Neural cell (in vitro differentiated cells): ENCODE results near the gene CPE. TPM values are rescaled to one million over a fixed set of nuclear protein-coding genes. Genes with fewer than 3 reads are reported as not detected.

Experiments
- H2AFZ ChIP-seq: fragments of 200-600, 300-800 bp; sonication (generic), shearing (Covaris generic); 2 replicates; pipeline ENCODE4 v1.6.0; 2014; ENCODE audit warnings: low read depth, mild to moderate bottlenecking, antibody characterized with exemption, low read length, moderate library complexity
- H3F3A ChIP-seq: fragments of 200-600 bp; shearing (Covaris generic); 2 replicates; pipeline ENCODE4 v1.6.1; 2016; ENCODE audit warnings: mild to moderate bottlenecking, moderate library complexity, mixed read lengths, antibody characterized with exemption, low read length; ENCODE audit not compliant: insufficient read depth, poor library complexity, severe bottlenecking
- H3K27ac ChIP-seq: fragments of 200-600, 300-800 bp; sonication (generic), shearing (Covaris generic); 2 replicates; pipeline ENCODE4 v1.5.1; 2014; ENCODE audit warnings: mild to moderate bottlenecking, low read length, moderate library complexity
- H3K27me3 ChIP-seq: fragments of 300-800, 200-600 bp; sonication (generic), shearing (Covaris generic); 2 replicates; pipeline ENCODE4 v1.6.0; 2014; ENCODE audit warnings: mild to moderate bottlenecking, low read depth, low read length, moderate library complexity; ENCODE audit not compliant: insufficient read depth
- H3K36me3 ChIP-seq: fragments of 300-800, 200-600 bp; sonication (generic), shearing (Covaris generic); 2 replicates; pipeline ENCODE4 v1.5.1; 2014; ENCODE audit warnings: mild to moderate bottlenecking, antibody characterized with exemption, low read length, moderate library complexity; ENCODE audit not compliant: insufficient read depth
- H3K4me2 ChIP-seq: fragments of 300-800, 200-600 bp; sonication (generic), shearing (Covaris generic); 2 replicates; pipeline ENCODE4 v1.6.0; 2014; ENCODE audit warnings: mild to moderate bottlenecking, low read length
- H3K4me3 ChIP-seq: fragments of 300-800, 200-600 bp; sonication (generic), shearing (Covaris generic); 2 replicates; pipeline ENCODE4 v1.5.1; 2014; ENCODE audit warnings: mild to moderate bottlenecking, low read length, moderate library complexity
- H3K79me2 ChIP-seq: fragments of 200-600 bp; shearing (Covaris generic); replicated peaks from 2 replicates; pipeline ENCODE4 v1.6.0; 2014; ENCODE audit warnings: mild to moderate bottlenecking, low read length, moderate library complexity; ENCODE audit not compliant: insufficient read depth
- H3K9ac ChIP-seq: fragments of 300-800, 200-600 bp; sonication (generic), shearing (Covaris generic); 2 replicates; pipeline ENCODE4 v1.6.1; 2016; ENCODE audit warnings: mild to moderate bottlenecking, low read length, mixed read lengths
- H3K9me2 ChIP-seq: fragments of 200-600 bp; shearing (Covaris generic); 2 replicates; pipeline ENCODE4 v1.6.1; 2016; ENCODE audit warnings: mild to moderate bottlenecking, low read length, mixed read lengths; ENCODE audit not compliant: insufficient read depth
- H3K9me3 ChIP-seq: fragments of 200-600, 300-800 bp; sonication (generic), shearing (Covaris generic); 2 replicates; pipeline ENCODE4 v1.6.1; 2016; ENCODE audit warnings: mild to moderate bottlenecking, mixed run types, low read length, moderate library complexity, mixed read lengths
- H4K20me1 ChIP-seq: fragments of 200-600 bp; shearing (Covaris generic); 2 replicates; pipeline ENCODE4 v1.6.1; 2016; ENCODE audit warnings: mild to moderate bottlenecking, mixed run types; ENCODE audit not compliant: insufficient read depth
- EP300 ChIP-seq: fragments of 450-650 bp; conservative IDR thresholded peaks from 2 replicates; pipeline ENCODE4 v1.6.1; 2014; ENCODE audit warnings: antibody characterized with exemption, mild to moderate bottlenecking, moderate library complexity; ENCODE audit not compliant: poor library complexity, severe bottlenecking
- EZH2 ChIP-seq: fragments of 200-600, 300-800 bp; shearing (Covaris generic), sonication (generic); IDR thresholded peaks from 2 replicates; pipeline ENCODE4 v1.6.1; 2014; ENCODE audit warnings: antibody characterized with exemption, low read length, borderline replicate concordance, mild to moderate bottlenecking; ENCODE audit not compliant: insufficient read depth, poor library complexity, severe bottlenecking
- MXI1 ChIP-seq: fragments of 450-650 bp; conservative IDR thresholded peaks from 2 replicates; pipeline ENCODE4 v1.6.1; 2014; ENCODE audit warnings: antibody characterized with exemption, mild to moderate bottlenecking; ENCODE audit not compliant: poor library complexity, severe bottlenecking
- POLR2AphosphoS5 ChIP-seq: IDR thresholded peaks from 2 replicates; pipeline ENCODE4 v1.6.1; 2012
- RAD21 ChIP-seq: fragments of 450-650 bp; conservative IDR thresholded peaks from 2 replicates; pipeline ENCODE4 v1.6.1; 2014; ENCODE audit warnings: antibody characterized with exemption, mild to moderate bottlenecking, moderate library complexity
- SMC3 ChIP-seq: fragments of 450-650 bp; conservative IDR thresholded peaks from 2 replicates; pipeline ENCODE4 v1.6.1; 2014; ENCODE audit warnings: antibody characterized with exemption, mild to moderate bottlenecking, moderate library complexity; ENCODE audit not compliant: poor library complexity
- TAF1 ChIP-seq: IDR thresholded peaks from 2 replicates; pipeline ENCODE4 v1.6.1; 2012; ENCODE audit warnings: low read depth
- polyA plus RNA-seq: library from polyadenylated mRNA; depleted of rRNA; stranded (reverse); fragments of >200 nt; gene quantifications from 2 replicates; pipeline ENCODE4 v1.2.3, GENCODE V29; 2014
- TF ChIP-seq, protein P1 (sequence below): fragments of 450-650 bp; IDR thresholded peaks from 2 replicates; pipeline ENCODE4 v1.5.1; 2014; ENCODE audit warnings: antibody characterized with exemption, mild to moderate bottlenecking, moderate library complexity; ENCODE audit not compliant: poor library complexity, severe bottlenecking
- TF ChIP-seq, protein P2 (sequence below): IDR thresholded peaks from 2 replicates; pipeline ENCODE4 v1.6.1; 2012; ENCODE audit warnings: borderline replicate concordance

CPE gene
- polyA plus RNA-seq, 1 donor from 2014 or later: 678 TPM

DNA sequence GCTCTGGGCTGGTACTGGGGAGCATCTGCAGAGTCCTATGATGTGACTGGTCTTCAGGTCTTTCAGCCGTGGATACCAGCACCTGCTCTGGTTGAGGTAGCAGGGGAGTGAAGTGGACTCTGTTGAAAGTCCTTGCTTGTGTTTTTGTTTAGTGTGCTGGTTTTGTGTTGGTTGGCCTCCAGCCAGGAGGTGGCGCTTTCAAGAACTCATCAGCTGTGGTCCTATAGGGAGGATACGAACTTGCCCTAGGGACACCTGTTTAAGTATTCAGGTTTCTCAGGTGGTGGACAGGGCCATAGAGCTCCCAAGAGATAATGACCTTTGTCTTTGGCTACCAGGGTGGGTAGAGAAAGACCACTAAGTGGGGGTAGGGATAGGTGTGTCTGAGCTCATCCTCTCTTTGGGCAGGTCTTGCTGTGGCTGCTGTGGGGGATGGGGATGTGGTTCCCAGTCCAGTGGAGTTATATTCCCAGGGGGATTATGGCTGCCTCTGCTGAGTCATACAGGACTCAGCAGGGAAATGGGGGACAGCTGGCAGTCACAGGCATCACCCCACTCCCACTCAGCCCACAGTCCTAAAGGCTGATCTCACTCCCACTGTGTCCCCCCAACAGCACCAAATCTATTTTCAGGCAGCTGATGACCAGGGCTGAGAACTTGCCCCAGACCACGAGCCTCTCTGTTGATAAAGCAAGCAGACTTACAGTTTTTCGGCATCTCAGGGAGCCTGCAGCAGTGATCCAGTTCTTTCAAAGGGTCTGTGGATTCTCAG is 27.3 kb upstream of the CPE start (continued):
- TF ChIP-seq MXI1: no peak

DNA sequence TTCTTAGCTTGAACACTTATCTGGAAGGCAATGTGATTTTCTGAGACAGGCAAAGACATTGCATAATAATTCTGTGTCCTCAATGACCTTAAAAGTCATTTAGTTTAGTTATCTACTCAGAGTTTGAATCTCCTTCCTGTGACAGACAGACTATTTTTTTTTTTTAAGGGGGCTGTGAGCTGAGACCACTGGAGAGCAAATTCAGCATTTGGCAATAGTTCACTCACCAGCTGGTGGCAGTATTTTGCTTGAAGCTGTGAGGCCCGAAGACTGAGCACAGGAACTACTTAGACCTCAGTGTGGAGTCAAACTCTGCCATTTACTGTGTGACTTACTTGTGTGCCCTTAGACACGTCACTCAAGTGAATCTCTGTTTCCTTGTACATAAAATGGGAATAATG is 22.9 kb upstream of the CPE start:
- Histone ChIP-seq H3K9me3 (no peaks in the 10 kb centered on the region), H3K36me3 (no peaks in the 10 kb centered on the region), H3F3A (no peaks in the 10 kb centered on the region), H3K79me2 (no peaks in the 10 kb centered on the region), H2AFZ (no peak overlapping the region), H3K9me2 (no peaks in the 10 kb centered on the region), H3K4me2 (no peak overlapping the region), H3K9ac (no peak overlapping the region), H4K20me1 (no peaks in the 10 kb centered on the region), H3K27me3 (no peaks in the 10 kb centered on the region), H3K4me3 (no peak overlapping the region), H3K27ac (no peak overlapping the region)
- TF ChIP-seq EP300 (no peak), RAD21 (peak; percentile 61), SMC3 (peak; percentile 68), POLR2AphosphoS5 (no peak), EZH2 (no peak)
- TF ChIP-seq, protein P1, sequence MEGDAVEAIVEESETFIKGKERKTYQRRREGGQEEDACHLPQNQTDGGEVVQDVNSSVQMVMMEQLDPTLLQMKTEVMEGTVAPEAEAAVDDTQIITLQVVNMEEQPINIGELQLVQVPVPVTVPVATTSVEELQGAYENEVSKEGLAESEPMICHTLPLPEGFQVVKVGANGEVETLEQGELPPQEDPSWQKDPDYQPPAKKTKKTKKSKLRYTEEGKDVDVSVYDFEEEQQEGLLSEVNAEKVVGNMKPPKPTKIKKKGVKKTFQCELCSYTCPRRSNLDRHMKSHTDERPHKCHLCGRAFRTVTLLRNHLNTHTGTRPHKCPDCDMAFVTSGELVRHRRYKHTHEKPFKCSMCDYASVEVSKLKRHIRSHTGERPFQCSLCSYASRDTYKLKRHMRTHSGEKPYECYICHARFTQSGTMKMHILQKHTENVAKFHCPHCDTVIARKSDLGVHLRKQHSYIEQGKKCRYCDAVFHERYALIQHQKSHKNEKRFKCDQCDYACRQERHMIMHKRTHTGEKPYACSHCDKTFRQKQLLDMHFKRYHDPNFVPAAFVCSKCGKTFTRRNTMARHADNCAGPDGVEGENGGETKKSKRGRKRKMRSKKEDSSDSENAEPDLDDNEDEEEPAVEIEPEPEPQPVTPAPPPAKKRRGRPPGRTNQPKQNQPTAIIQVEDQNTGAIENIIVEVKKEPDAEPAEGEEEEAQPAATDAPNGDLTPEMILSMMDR: peak; percentile 59
- TF ChIP-seq, protein P2, sequence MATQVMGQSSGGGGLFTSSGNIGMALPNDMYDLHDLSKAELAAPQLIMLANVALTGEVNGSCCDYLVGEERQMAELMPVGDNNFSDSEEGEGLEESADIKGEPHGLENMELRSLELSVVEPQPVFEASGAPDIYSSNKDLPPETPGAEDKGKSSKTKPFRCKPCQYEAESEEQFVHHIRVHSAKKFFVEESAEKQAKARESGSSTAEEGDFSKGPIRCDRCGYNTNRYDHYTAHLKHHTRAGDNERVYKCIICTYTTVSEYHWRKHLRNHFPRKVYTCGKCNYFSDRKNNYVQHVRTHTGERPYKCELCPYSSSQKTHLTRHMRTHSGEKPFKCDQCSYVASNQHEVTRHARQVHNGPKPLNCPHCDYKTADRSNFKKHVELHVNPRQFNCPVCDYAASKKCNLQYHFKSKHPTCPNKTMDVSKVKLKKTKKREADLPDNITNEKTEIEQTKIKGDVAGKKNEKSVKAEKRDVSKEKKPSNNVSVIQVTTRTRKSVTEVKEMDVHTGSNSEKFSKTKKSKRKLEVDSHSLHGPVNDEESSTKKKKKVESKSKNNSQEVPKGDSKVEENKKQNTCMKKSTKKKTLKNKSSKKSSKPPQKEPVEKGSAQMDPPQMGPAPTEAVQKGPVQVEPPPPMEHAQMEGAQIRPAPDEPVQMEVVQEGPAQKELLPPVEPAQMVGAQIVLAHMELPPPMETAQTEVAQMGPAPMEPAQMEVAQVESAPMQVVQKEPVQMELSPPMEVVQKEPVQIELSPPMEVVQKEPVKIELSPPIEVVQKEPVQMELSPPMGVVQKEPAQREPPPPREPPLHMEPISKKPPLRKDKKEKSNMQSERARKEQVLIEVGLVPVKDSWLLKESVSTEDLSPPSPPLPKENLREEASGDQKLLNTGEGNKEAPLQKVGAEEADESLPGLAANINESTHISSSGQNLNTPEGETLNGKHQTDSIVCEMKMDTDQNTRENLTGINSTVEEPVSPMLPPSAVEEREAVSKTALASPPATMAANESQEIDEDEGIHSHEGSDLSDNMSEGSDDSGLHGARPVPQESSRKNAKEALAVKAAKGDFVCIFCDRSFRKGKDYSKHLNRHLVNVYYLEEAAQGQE: no peak

DNA sequence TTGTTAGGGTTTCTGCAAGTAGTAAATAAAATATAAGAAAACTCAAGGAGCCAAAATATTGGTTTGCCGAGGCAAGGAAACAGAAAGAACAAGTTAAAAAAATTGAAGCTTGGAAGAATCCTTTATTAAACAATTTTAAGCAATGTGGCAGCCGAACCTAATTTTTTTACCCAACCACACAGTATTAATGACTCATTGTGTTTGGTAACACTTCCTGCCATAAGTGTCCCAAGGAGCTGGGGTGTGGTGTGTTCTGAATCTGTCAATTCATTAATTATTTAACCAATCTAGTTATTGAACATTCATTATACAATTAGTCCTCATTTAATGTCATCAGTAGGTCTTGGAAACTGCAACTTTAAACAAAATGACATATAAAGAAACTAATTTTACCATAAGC is 19.3 kb upstream of the CPE start:
- TF ChIP-seq RAD21 (no peak), SMC3 (no peak), POLR2AphosphoS5 (no peak), TAF1 (no peak)
- TF ChIP-seq, protein P2: no peak
- H3K9me3 ChIP-seq: no peaks in the 10 kb centered on the region
- H3K36me3 ChIP-seq: no peaks in the 10 kb centered on the region
- no peaks in the 10 kb centered on the region for H3K27me3 ChIP-seq
- no peaks in the 10 kb centered on the region for H3K79me2 ChIP-seq
- no peak overlapping the region for H2AFZ ChIP-seq
- H4K20me1 ChIP-seq: no peaks in the 10 kb centered on the region
- H3K9me2 ChIP-seq: no peaks in the 10 kb centered on the region
- H3K4me3 ChIP-seq: no peak overlapping the region
- no peak overlapping the region for H3K27ac ChIP-seq
- no peaks in the 10 kb centered on the region for H3F3A ChIP-seq
- H3K9ac ChIP-seq: no peak overlapping the region
- no peak overlapping the region for H3K4me2 ChIP-seq
